H1 (cell line): ENCODE data around the gene VTN. TPM values are rescaled to one million over a fixed set of nuclear protein-coding genes. Genes with fewer than 3 reads are reported as not detected.

Source experiments
- PHF8 ChIP-seq: fragments of 200-600 bp; sonication (generic); conservative IDR thresholded peaks from 2 replicates; pipeline ENCODE4 v1.7.1; 2012; ENCODE audit warnings: low read depth, mild to moderate bottlenecking, inconsistent platforms, low read length, moderate library complexity
- RAD21 ChIP-seq, 2 experiments: IDR thresholded peaks in 1 of 2; conservative IDR thresholded peaks in 1 of 2; 2 replicates each; pipeline ENCODE4 v1.6.1; 2011; ENCODE audit warnings: low read depth in 2 of 2, low read length in 2 of 2, improper control_type of control experiment in 1 of 2, inconsistent platforms in 1 of 2, mild to moderate bottlenecking in 1 of 2, moderate library complexity in 1 of 2
- TAF7 ChIP-seq: optimal IDR thresholded peaks from 2 replicates; pipeline ENCODE3; 2011; ENCODE audit warnings: low read depth, mild to moderate bottlenecking, inconsistent platforms, low read length, moderate library complexity, borderline replicate concordance
- polyA plus RNA-seq, 7 experiments: library from polyadenylated mRNA; depleted of rRNA in 3 of 7; stranded (reverse) in 5 of 7; unstranded in 2 of 7; fragments of >200 nt in 5 of 7; fragments of 200-250 nt in 2 of 7; gene quantifications; 1 replicate in 5 of 7; 2 replicates in 1 of 7; 4 replicates in 1 of 7; pipeline versions ENCODE4 v1.2.1 to v1.2.3, GENCODE V29; 2011 to 2013; ENCODE audit warnings: missing spikeins in 2 of 7, mixed read lengths in 2 of 7
- total RNA-seq: library from RNA; stranded (reverse); fragmentation: NEBNext Ultra II Directional; extraction: Animal tissue kit (Norgen Biotek cat#: 25700); gene quantifications from 2 replicates; pipeline ENCODE4 v1.2.1, GENCODE V29; 2021
- TF ChIP-seq, protein P1 (sequence below): fragments of 300-600 bp; sonication (generic); IDR thresholded peaks from 2 replicates; pipeline ENCODE4 v1.7.1; 2012; ENCODE audit warnings: low read length, moderate library complexity, mild to moderate bottlenecking, inconsistent platforms; ENCODE audit not compliant: insufficient replicate concordance
- TF ChIP-seq, protein P2 (sequence below): IDR thresholded peaks from 2 replicates; pipeline ENCODE4 v1.6.1; 2011; ENCODE audit warnings: low read length, improper control_type of control experiment

Gene VTN
- total and polyA plus RNA-seq, 2 of the 8 experiments (the other 6 are each of a cell fraction or from before 2014, with no cell fraction given), result 0.18 TPM; not detected in 1

DNA sequence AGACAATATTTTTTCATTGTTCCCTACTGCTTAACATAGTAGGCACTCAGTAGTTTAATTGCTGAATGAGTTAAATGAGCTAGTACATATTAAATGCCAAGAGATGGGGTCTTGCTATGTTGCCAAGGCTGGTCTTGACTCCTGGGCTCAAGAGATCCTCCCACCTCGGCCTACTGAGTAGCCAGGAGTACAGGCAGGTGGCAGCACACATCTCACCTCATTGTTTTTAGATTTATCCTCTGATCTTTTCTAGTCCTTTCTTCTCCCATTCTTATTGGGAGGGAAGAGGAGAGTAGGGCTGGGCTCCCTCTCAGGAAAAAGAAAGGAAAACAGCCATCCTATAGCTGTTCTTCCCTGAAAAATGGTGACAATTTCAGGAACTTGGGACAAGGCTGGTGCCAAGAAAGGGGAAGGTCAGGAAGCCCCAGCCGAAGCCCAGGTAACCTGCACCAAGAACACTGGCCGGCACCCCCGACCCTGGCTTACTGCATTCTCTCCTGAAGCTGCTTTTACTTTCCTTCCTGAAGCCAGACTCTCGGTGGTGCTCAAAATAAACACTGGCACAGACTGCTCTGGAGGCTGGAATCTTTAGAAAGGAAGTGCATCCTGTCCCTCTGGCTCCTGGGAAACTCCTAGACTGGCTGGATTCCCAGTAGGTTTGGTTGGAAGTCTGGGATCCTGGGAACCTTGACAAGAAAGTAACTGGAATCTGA lies 31.9 kb downstream of the VTN start (continued):
- TF ChIP-seq, protein P1, sequence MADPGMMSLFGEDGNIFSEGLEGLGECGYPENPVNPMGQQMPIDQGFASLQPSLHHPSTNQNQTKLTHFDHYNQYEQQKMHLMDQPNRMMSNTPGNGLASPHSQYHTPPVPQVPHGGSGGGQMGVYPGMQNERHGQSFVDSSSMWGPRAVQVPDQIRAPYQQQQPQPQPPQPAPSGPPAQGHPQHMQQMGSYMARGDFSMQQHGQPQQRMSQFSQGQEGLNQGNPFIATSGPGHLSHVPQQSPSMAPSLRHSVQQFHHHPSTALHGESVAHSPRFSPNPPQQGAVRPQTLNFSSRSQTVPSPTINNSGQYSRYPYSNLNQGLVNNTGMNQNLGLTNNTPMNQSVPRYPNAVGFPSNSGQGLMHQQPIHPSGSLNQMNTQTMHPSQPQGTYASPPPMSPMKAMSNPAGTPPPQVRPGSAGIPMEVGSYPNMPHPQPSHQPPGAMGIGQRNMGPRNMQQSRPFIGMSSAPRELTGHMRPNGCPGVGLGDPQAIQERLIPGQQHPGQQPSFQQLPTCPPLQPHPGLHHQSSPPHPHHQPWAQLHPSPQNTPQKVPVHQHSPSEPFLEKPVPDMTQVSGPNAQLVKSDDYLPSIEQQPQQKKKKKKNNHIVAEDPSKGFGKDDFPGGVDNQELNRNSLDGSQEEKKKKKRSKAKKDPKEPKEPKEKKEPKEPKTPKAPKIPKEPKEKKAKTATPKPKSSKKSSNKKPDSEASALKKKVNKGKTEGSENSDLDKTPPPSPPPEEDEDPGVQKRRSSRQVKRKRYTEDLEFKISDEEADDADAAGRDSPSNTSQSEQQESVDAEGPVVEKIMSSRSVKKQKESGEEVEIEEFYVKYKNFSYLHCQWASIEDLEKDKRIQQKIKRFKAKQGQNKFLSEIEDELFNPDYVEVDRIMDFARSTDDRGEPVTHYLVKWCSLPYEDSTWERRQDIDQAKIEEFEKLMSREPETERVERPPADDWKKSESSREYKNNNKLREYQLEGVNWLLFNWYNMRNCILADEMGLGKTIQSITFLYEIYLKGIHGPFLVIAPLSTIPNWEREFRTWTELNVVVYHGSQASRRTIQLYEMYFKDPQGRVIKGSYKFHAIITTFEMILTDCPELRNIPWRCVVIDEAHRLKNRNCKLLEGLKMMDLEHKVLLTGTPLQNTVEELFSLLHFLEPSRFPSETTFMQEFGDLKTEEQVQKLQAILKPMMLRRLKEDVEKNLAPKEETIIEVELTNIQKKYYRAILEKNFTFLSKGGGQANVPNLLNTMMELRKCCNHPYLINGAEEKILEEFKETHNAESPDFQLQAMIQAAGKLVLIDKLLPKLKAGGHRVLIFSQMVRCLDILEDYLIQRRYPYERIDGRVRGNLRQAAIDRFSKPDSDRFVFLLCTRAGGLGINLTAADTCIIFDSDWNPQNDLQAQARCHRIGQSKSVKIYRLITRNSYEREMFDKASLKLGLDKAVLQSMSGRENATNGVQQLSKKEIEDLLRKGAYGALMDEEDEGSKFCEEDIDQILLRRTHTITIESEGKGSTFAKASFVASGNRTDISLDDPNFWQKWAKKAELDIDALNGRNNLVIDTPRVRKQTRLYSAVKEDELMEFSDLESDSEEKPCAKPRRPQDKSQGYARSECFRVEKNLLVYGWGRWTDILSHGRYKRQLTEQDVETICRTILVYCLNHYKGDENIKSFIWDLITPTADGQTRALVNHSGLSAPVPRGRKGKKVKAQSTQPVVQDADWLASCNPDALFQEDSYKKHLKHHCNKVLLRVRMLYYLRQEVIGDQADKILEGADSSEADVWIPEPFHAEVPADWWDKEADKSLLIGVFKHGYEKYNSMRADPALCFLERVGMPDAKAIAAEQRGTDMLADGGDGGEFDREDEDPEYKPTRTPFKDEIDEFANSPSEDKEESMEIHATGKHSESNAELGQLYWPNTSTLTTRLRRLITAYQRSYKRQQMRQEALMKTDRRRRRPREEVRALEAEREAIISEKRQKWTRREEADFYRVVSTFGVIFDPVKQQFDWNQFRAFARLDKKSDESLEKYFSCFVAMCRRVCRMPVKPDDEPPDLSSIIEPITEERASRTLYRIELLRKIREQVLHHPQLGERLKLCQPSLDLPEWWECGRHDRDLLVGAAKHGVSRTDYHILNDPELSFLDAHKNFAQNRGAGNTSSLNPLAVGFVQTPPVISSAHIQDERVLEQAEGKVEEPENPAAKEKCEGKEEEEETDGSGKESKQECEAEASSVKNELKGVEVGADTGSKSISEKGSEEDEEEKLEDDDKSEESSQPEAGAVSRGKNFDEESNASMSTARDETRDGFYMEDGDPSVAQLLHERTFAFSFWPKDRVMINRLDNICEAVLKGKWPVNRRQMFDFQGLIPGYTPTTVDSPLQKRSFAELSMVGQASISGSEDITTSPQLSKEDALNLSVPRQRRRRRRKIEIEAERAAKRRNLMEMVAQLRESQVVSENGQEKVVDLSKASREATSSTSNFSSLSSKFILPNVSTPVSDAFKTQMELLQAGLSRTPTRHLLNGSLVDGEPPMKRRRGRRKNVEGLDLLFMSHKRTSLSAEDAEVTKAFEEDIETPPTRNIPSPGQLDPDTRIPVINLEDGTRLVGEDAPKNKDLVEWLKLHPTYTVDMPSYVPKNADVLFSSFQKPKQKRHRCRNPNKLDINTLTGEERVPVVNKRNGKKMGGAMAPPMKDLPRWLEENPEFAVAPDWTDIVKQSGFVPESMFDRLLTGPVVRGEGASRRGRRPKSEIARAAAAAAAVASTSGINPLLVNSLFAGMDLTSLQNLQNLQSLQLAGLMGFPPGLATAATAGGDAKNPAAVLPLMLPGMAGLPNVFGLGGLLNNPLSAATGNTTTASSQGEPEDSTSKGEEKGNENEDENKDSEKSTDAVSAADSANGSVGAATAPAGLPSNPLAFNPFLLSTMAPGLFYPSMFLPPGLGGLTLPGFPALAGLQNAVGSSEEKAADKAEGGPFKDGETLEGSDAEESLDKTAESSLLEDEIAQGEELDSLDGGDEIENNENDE, result no peak
- TF ChIP-seq TAF7 (no peak), RAD21 (IDR thresholded peaks at IDR 0.05 in 1 of 2, conservative IDR thresholded peaks at IDR 0.05 in 1 of 2; ENCODE audit: low read depth in 2 of 2, low read length in 2 of 2) (no peak), PHF8 (no peak)
- TF ChIP-seq, protein P2, sequence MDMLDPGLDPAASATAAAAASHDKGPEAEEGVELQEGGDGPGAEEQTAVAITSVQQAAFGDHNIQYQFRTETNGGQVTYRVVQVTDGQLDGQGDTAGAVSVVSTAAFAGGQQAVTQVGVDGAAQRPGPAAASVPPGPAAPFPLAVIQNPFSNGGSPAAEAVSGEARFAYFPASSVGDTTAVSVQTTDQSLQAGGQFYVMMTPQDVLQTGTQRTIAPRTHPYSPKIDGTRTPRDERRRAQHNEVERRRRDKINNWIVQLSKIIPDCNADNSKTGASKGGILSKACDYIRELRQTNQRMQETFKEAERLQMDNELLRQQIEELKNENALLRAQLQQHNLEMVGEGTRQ, result no peak
